Osteoblast (primary cell): ENCODE measurements around the gene APBB3. TPM values are rescaled to one million over a fixed set of nuclear protein-coding genes. Genes with fewer than 3 reads are reported as not detected.

Experiments used
- DNase-seq: peaks from one replicate; pipeline ENCODE4 v3.0.0; 2011; ENCODE audit warnings: low spot score, mixed read lengths; ENCODE audit not compliant: insufficient read length; ENCODE audit errors: missing footprints
- H2AFZ ChIP-seq: 2 replicates; pipeline ENCODE4 v1.6.0; 2011; ENCODE audit warnings: mild to moderate bottlenecking, low read length
- H3K27ac ChIP-seq: 2 replicates; pipeline ENCODE4 v1.5.1; 2011; ENCODE audit warnings: mild to moderate bottlenecking, low read depth, low read length, moderate library complexity
- H3K27me3 ChIP-seq: 2 replicates; pipeline ENCODE4 v1.6.0; 2012; ENCODE audit warnings: mild to moderate bottlenecking, control low read depth, inconsistent platforms, low read length, moderate library complexity; ENCODE audit not compliant: insufficient read depth
- H3K36me3 ChIP-seq: 2 replicates; pipeline ENCODE4 v1.5.1; 2011; ENCODE audit warnings: mild to moderate bottlenecking, low read length, control low read depth, moderate library complexity; ENCODE audit not compliant: insufficient read depth
- H3K4me1 ChIP-seq: 2 replicates; pipeline ENCODE4 v1.5.1; 2011; ENCODE audit warnings: mild to moderate bottlenecking, low read length, control low read depth, moderate library complexity; ENCODE audit not compliant: insufficient read depth
- H3K4me2 ChIP-seq: 2 replicates; pipeline ENCODE4 v1.6.0; 2011; ENCODE audit warnings: mild to moderate bottlenecking, low read length; ENCODE audit not compliant: insufficient read depth
- H3K4me3 ChIP-seq: fragments of 200-600 bp; sonication (generic); 3 replicates; pipeline ENCODE4 v1.5.1; 2012; ENCODE audit warnings: mild to moderate bottlenecking, low read length, inconsistent platforms; ENCODE audit not compliant: insufficient read depth
- H3K79me2 ChIP-seq: 2 replicates; pipeline ENCODE4 v1.6.0; 2012; ENCODE audit warnings: mild to moderate bottlenecking, low read length, control low read depth, inconsistent platforms; ENCODE audit not compliant: insufficient read depth
- H3K9me3 ChIP-seq: 2 replicates; pipeline ENCODE4 v1.5.1; 2011; ENCODE audit warnings: low read depth, low read length, control low read depth
- H4K20me1 ChIP-seq: 2 replicates; pipeline ENCODE4 v1.6.0; 2012; ENCODE audit warnings: mild to moderate bottlenecking, low read length, control low read depth; ENCODE audit not compliant: insufficient read depth
- total RNA-seq: library from RNA; depleted of rRNA; stranded (reverse); fragments of >200 nt; gene quantifications from 2 replicates; pipeline ENCODE4 v1.2.3, GENCODE V29; 2012
- TF ChIP-seq, protein P1 (sequence below): IDR thresholded peaks from 2 replicates; pipeline ENCODE4 v1.5.1; 2011; ENCODE audit warnings: mild to moderate bottlenecking, low read depth, low read length, moderate library complexity; ENCODE audit errors: extremely low read depth

Gene APBB3
- total RNA-seq, 1 donor: 24.2 TPM

GRCh38 chr5:140567871-140568270 is 3.5 kb upstream of the APBB3 start:
- H3K36me3 ChIP-seq: peaks cover 27% of the 10 kb centered on the region
- H3K79me2 ChIP-seq: peaks cover 48% of the 10 kb centered on the region

DNA sequence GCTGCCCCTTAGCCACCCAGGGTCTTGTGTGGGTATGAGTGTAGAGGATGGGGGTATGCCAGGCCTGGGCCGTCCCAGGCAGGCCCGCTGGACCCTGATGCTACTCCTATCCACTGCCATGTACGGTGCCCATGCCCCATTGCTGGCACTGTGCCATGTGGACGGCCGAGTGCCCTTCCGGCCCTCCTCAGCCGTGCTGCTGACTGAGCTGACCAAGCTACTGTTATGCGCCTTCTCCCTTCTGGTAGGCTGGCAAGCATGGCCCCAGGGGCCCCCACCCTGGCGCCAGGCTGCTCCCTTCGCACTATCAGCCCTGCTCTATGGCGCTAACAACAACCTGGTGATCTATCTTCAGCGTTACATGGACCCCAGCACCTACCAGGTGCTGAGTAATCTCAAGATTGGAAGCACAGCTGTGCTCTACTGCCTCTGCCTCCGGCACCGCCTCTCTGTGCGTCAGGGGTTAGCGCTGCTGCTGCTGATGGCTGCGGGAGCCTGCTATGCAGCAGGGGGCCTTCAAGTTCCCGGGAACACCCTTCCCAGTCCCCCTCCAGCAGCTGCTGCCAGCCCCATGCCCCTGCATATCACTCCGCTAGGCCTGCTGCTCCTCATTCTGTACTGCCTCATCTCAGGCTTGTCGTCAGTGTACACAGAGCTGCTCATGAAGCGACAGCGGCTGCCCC is 2.9 kb upstream of the APBB3 start:
- TF ChIP-seq, protein P1, sequence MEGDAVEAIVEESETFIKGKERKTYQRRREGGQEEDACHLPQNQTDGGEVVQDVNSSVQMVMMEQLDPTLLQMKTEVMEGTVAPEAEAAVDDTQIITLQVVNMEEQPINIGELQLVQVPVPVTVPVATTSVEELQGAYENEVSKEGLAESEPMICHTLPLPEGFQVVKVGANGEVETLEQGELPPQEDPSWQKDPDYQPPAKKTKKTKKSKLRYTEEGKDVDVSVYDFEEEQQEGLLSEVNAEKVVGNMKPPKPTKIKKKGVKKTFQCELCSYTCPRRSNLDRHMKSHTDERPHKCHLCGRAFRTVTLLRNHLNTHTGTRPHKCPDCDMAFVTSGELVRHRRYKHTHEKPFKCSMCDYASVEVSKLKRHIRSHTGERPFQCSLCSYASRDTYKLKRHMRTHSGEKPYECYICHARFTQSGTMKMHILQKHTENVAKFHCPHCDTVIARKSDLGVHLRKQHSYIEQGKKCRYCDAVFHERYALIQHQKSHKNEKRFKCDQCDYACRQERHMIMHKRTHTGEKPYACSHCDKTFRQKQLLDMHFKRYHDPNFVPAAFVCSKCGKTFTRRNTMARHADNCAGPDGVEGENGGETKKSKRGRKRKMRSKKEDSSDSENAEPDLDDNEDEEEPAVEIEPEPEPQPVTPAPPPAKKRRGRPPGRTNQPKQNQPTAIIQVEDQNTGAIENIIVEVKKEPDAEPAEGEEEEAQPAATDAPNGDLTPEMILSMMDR: no peak
- Histone ChIP-seq H4K20me1 (no peaks in the 10 kb centered on the region), H3K4me2 (no peak overlapping the region), H3K27ac (no peak overlapping the region), H3K4me3 (no peak overlapping the region), H3K79me2 (peaks cover 48% of the 10 kb centered on the region), H3K36me3 (peaks cover 27% of the 10 kb centered on the region), H2AFZ (no peak overlapping the region), H3K9me3 (no peaks in the 10 kb centered on the region), H3K27me3 (no peaks in the 10 kb centered on the region), H3K4me1 (peaks cover 20% of the 10 kb centered on the region)
- peak; percentile 32 for DNase-seq

More at GRCh38 chr5:140567871-140568270, 3.5 kb upstream of the APBB3 start:
- Histone ChIP-seq H3K9me3 (no peaks in the 10 kb centered on the region), H2AFZ (no peak overlapping the region), H3K27me3 (no peaks in the 10 kb centered on the region), H3K27ac (no peak overlapping the region), H3K4me1 (peaks cover 20% of the 10 kb centered on the region), H3K4me3 (no peak overlapping the region), H4K20me1 (no peaks in the 10 kb centered on the region), H3K4me2 (no peak overlapping the region)
- peak; percentile 9 for DNase-seq
- TF ChIP-seq, protein P1: no peak

GRCh38 chr5:140566665-140567064 is 2.3 kb upstream of the APBB3 start:
- H3K4me2 ChIP-seq: no peak overlapping the region

DNA sequence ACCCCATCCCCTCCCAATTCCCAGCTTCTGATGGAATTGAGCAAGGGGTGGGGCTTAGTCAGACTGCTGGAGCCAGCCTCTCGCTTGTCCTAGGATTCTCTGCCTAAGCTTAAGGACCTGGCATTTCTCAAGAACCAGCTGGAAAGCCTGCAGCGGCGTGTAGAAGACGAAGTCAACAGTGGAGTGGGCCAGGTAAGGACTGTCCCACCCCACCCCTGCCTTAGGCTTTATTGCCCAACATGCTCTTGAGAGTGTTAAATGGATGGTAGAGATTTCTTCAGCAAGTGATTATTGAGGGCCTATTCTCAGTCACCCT is 1.3 kb upstream of the APBB3 start:
- peak; percentile 76 for DNase-seq
- peak overlapping the region; percentile 89 for H3K4me3 ChIP-seq
- H2AFZ ChIP-seq: no peak overlapping the region
- peaks cover 27% of the 10 kb centered on the region for H3K36me3 ChIP-seq
- peaks cover 20% of the 10 kb centered on the region for H3K4me1 ChIP-seq
- peak overlapping the region; percentile 92 for H3K4me2 ChIP-seq
- no peaks in the 10 kb centered on the region for H3K27me3 ChIP-seq
- peak overlapping the region; percentile 84 for H3K27ac ChIP-seq
- no peaks in the 10 kb centered on the region for H4K20me1 ChIP-seq
- peaks cover 48% of the 10 kb centered on the region for H3K79me2 ChIP-seq
- H3K9me3 ChIP-seq: no peaks in the 10 kb centered on the region
- TF ChIP-seq, protein P1: no peak

More at GRCh38 chr5:140566665-140567064, 2.3 kb upstream of the APBB3 start:
- no peaks in the 10 kb centered on the region for H3K9me3 ChIP-seq
- no peaks in the 10 kb centered on the region for H3K27me3 ChIP-seq
- H3K4me3 ChIP-seq: no peak overlapping the region
- H3K27ac ChIP-seq: no peak overlapping the region
- H2AFZ ChIP-seq: no peak overlapping the region
- peaks cover 27% of the 10 kb centered on the region for H3K36me3 ChIP-seq
- DNase-seq: peak; percentile 5
- TF ChIP-seq, protein P1: no peak
- no peaks in the 10 kb centered on the region for H4K20me1 ChIP-seq
- peaks cover 48% of the 10 kb centered on the region for H3K79me2 ChIP-seq
- peaks cover 20% of the 10 kb centered on the region for H3K4me1 ChIP-seq
